GM19023 (cell line): Measurements from ENCODE around the gene PLA2G4C.

Source experiments
- ATAC-seq: cut with Tn5 transposase; IDR thresholded peaks from one replicate; pipeline ENCODE4 v1.9.1; 2021; ENCODE audit warnings: mild to moderate bottlenecking, moderate library complexity; ENCODE audit not compliant: unreplicated experiment

Gene PLA2G4C

DNA sequence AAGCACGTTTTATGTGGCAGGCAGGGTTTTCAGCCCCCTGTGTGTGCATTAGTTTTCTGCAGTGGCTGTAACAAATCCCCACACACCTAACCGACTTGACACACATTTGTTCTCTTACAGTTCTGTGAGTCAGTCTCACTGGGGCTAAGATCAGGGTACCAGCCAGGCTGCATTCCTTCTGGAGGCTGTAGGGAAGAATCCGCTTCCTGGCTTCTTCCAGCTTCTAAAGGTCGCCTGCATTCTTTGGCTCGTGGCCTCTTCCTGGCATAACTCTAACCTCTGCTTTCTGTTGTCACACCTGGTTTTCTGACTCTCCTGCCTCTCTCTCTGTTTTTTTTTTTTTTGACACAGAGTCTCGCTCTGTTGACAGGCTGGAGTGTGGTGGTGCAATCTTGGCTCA is 109.8 kb downstream of the PLA2G4C start:
- ATAC-seq, result no peak

GRCh38 chr19:47998800-47999199 is 111.8 kb downstream of the PLA2G4C start:
- no peak for ATAC-seq
